ENCODE measurements around the gene PRDM16.
A peak's percentile ranks its signal among the peaks of the same experiment; 100 is the strongest.

PRDM16 gene

DNA sequence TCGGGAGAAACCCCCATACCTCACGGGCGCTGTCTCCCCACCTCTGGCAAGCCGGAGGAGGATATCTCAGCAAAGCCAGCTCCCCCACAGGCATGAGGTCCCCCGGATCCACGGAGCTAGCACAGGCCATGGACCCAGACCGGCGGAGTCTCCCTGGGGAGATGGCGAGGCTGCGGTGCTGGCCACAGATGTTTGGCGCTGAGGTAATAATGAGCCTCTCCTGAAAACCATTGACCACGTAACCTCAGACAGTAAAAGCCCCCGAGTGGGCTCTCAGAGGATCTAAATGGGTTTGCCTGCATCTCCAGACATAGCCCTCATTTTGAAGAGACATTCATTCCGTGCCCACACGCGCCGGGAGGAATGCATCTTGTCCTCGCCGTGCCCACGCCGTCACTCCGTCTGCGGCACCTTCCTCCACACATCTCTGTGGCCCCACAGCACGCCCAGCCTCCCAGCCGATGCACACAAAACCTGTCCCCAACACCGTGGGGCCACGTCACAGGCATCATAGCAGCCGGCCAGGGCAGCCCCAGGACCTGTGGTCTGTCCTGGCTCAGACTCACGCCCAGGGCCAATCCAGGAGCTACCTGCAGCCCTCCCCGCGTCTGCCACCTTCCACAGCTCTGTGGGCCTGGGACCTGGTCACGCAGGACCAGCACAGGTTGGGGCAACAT lies 150.9 kb downstream of the PRDM16 start:
- no peak for DNase-seq (ENCODE audit: low spot score)
- Histone ChIP-seq H3K27me3 (ENCODE audit: control insufficient read depth in 3 of 3, insufficient read depth in 3 of 3, low read depth in 1 of 3, low read length in 3 of 3) (peaks cover 0 to 97% (median 0%) of the 10 kb centered on the region in 3 experiments), H2BK5ac (ENCODE audit: low read length) (peak overlapping the region; percentile 85), H2AK5ac (ENCODE audit: low read depth, low read length) (peak overlapping the region; percentile 100), H2BK120ac (ENCODE audit: low read depth, low read length) (peak overlapping the region; percentile 47), H3K4ac (ENCODE audit: low read length) (peak overlapping the region; percentile 69), H3K27ac (replicated peaks; ENCODE audit: low read length) (peak overlapping the region; percentile 18), H3K9ac (ENCODE audit: low read depth, low read length, poor library complexity) (peak overlapping the region; percentile 63), H3K4me1 (ENCODE audit: control insufficient read depth in 2 of 2, insufficient read depth in 1 of 2, low read depth in 1 of 2, low read length in 2 of 2) (peaks cover 14 to 36% of the 10 kb centered on the region in 2 donors), H4K8ac (ENCODE audit: low read depth, low read length) (no peak overlapping the region), H3K23ac (ENCODE audit: low read depth, low read length, poor library complexity) (peak overlapping the region; percentile 69), H3K14ac (ENCODE audit: low read length) (peak overlapping the region; percentile 78), H3K18ac (ENCODE audit: low read length) (peak overlapping the region; percentile 93), H2AFZ (ENCODE audit: low read length) (no peak overlapping the region), H4K91ac (ENCODE audit: low read depth, low read length, poor library complexity) (peak overlapping the region; percentile 94), H3K36me3 (replicated peaks in 1 of 2; ENCODE audit: control insufficient read depth in 2 of 2, insufficient read depth in 2 of 2, low read length in 2 of 2) (no peaks in the 10 kb centered on the region), H3K9me3 (replicated peaks in 1 of 2; ENCODE audit: control insufficient read depth in 2 of 2, insufficient read depth in 1 of 2, low read depth in 1 of 2, low read length in 2 of 2) (no peaks in the 10 kb centered on the region), H2BK15ac (ENCODE audit: low read length) (peak overlapping the region; percentile 98), H3K4me2 (ENCODE audit: insufficient read depth, low read length, poor library complexity, severe bottlenecking) (no peak overlapping the region), H2BK12ac (ENCODE audit: low read length) (peak overlapping the region; percentile 99), H3K79me1 (ENCODE audit: low read depth, low read length) (peaks cover 3% of the 10 kb centered on the region), H3K4me3 (ENCODE audit: low read length in 2 of 2) (no peak overlapping the region)
- no CpG with 5 or more reads among the region's 32 CpGs for WGBS, 2 donors (ENCODE audit: extremely low coverage in 2 of 2, insufficient read length in 2 of 2, insufficient replicate concordance in 1 of 2)

DNA sequence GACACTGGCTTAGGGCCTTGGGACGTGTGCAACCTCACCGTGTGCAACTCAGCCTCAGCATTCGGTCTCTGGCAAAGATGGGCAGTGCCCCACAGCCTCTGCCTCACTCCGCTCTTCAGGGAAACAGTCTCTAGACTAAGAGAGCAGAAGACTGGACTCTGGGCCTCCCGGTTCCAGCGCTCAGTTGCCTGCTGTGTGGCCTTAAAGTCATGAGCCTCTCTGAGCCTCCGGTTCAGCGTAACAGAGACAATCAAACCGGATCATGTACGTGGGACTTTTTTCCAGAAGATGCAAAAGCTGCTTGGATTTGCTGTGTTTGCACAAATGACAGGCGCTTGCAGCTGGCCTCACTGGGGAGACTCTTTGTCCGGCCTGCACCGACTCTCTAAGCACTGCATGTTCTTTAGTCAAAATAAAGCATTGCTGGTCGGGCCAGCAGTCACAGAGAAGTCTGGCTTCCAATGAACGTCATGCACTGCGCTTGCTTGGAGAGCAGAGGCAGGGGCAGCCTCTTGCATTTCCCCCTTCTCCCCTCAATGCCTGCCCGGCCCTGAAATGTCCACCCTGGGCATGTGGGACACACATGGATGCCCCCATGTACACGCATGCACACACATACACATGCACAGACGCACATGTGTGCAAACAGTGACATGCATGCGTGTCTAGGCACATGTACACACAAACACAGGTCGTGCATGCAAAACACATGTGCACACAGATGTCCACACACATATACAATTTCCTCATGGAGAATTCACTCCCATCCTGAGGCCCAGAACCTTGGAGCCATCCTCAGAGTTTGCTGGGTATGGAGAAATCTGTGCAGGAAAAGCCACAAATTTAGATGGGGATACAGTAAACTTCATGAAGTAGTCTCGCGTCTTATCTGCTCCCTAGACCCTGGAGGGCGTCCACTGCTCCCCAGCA lies 152.4 kb downstream of the PRDM16 start:
- no peaks in the 10 kb centered on the region for H3K36me3 ChIP-seq (replicated peaks in 1 of 2; ENCODE audit: control insufficient read depth in 2 of 2, insufficient read depth in 2 of 2, low read length in 2 of 2)
- no peak overlapping the region for H2AFZ ChIP-seq (ENCODE audit: low read length)
- no peak overlapping the region for H3K4me3 ChIP-seq (ENCODE audit: low read length in 2 of 2)
- H3K4me2 ChIP-seq (ENCODE audit: insufficient read depth, low read length, poor library complexity, severe bottlenecking): no peak overlapping the region
- peak overlapping the region; percentile 49 for H3K14ac ChIP-seq (ENCODE audit: low read length)
- no peak overlapping the region for H2BK120ac ChIP-seq (ENCODE audit: low read depth, low read length)
- H2BK15ac ChIP-seq (ENCODE audit: low read length): peak overlapping the region; percentile 98
- peak overlapping the region; percentile 99 for H2BK12ac ChIP-seq (ENCODE audit: low read length)
- no peak overlapping the region for H4K91ac ChIP-seq (ENCODE audit: low read depth, low read length, poor library complexity)
- H3K9me3 ChIP-seq (replicated peaks in 1 of 2; ENCODE audit: control insufficient read depth in 2 of 2, insufficient read depth in 1 of 2, low read depth in 1 of 2, low read length in 2 of 2): no peaks in the 10 kb centered on the region
- peak overlapping the region; percentile 4 for H3K27ac ChIP-seq (replicated peaks; ENCODE audit: low read length)
- H3K9ac ChIP-seq (ENCODE audit: low read depth, low read length, poor library complexity): peak overlapping the region; percentile 78
- peak overlapping the region; percentile 100 for H2AK5ac ChIP-seq (ENCODE audit: low read depth, low read length)
- peak overlapping the region; percentile 86 for H3K18ac ChIP-seq (ENCODE audit: low read length)
- no peak overlapping the region for H3K4ac ChIP-seq (ENCODE audit: low read length)
- WGBS, 2 donors (ENCODE audit: extremely low coverage in 2 of 2, insufficient read length in 2 of 2, insufficient replicate concordance in 1 of 2): no CpG with 5 or more reads among the region's 24 CpGs
- peaks cover 3% of the 10 kb centered on the region for H3K79me1 ChIP-seq (ENCODE audit: low read depth, low read length)
- no peak for DNase-seq (ENCODE audit: low spot score)
- peaks cover 14 to 38% of the 10 kb centered on the region in 2 donors for H3K4me1 ChIP-seq (ENCODE audit: control insufficient read depth in 2 of 2, insufficient read depth in 1 of 2, low read depth in 1 of 2, low read length in 2 of 2)
- H2BK5ac ChIP-seq (ENCODE audit: low read length): no peak overlapping the region
- H4K8ac ChIP-seq (ENCODE audit: low read depth, low read length): no peak overlapping the region
- peak overlapping the region; percentile 59 for H3K23ac ChIP-seq (ENCODE audit: low read depth, low read length, poor library complexity)
- H3K27me3 ChIP-seq (ENCODE audit: control insufficient read depth in 3 of 3, insufficient read depth in 3 of 3, low read depth in 1 of 3, low read length in 3 of 3): peaks cover 0 to 97% (median 0%) of the 10 kb centered on the region in 3 experiments

DNA sequence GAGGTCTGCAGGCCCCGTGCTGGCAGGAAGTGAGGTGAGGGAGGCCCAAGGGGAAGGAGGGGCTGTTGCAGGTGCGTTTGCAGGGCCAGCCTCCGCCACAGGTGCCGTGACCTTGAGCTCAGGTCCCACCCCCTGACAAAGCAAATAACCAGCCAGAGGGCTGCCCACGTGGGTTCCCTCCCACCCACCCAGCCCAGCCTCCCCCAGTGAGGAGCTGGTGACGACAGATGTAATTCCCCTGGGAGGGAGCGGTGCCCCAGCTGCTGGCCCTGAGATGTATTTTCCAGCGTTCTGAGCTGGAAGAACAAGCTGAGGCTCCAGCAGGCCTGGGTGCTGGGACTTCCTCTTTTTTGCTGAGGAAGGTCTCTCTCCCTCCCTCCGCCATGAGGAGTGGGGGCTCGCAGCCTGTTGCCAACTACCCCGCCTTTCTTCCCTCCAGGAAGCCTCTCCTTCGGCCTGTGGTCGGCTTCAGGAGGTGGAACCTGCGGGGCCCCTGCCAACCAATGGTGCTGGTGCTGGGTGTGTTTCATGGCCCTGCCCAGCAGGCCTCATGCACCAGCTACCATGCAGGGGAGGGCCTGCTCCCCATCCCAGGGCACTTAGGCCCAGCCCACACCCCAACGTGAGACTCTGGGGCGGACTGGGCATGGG lies 153.2 kb downstream of the PRDM16 start:
- peak overlapping the region; percentile 98 for H2AK5ac ChIP-seq (ENCODE audit: low read depth, low read length)
- no peak overlapping the region for H2AFZ ChIP-seq (ENCODE audit: low read length)
- no peak overlapping the region for H3K27ac ChIP-seq (replicated peaks; ENCODE audit: low read length)
- H3K36me3 ChIP-seq (replicated peaks in 1 of 2; ENCODE audit: control insufficient read depth in 2 of 2, insufficient read depth in 2 of 2, low read length in 2 of 2): no peaks in the 10 kb centered on the region
- no peak overlapping the region for H2BK5ac ChIP-seq (ENCODE audit: low read length)
- no peak overlapping the region for H4K8ac ChIP-seq (ENCODE audit: low read depth, low read length)
- peak overlapping the region; percentile 99 for H2BK12ac ChIP-seq (ENCODE audit: low read length)
- H2BK120ac ChIP-seq (ENCODE audit: low read depth, low read length): no peak overlapping the region
- peak overlapping the region; percentile 86 for H3K14ac ChIP-seq (ENCODE audit: low read length)
- H3K27me3 ChIP-seq (ENCODE audit: control insufficient read depth in 3 of 3, insufficient read depth in 3 of 3, low read depth in 1 of 3, low read length in 3 of 3): peaks cover 0 to 97% (median 0%) of the 10 kb centered on the region in 3 experiments
- no peak overlapping the region for H4K91ac ChIP-seq (ENCODE audit: low read depth, low read length, poor library complexity)
- peak overlapping the region; percentile 68 for H3K18ac ChIP-seq (ENCODE audit: low read length)
- WGBS, 2 donors (ENCODE audit: extremely low coverage in 2 of 2, insufficient read length in 2 of 2, insufficient replicate concordance in 1 of 2): no CpG with 5 or more reads among the region's 16 CpGs
- H3K4me3 ChIP-seq (ENCODE audit: low read length in 2 of 2): no peak overlapping the region
- H3K23ac ChIP-seq (ENCODE audit: low read depth, low read length, poor library complexity): peak overlapping the region; percentile 21
- H3K9me3 ChIP-seq (replicated peaks in 1 of 2; ENCODE audit: control insufficient read depth in 2 of 2, insufficient read depth in 1 of 2, low read depth in 1 of 2, low read length in 2 of 2): no peaks in the 10 kb centered on the region
- no peak overlapping the region for H3K4ac ChIP-seq (ENCODE audit: low read length)
- peaks cover 14 to 42% of the 10 kb centered on the region in 2 donors for H3K4me1 ChIP-seq (ENCODE audit: control insufficient read depth in 2 of 2, insufficient read depth in 1 of 2, low read depth in 1 of 2, low read length in 2 of 2)
- DNase-seq (ENCODE audit: low spot score): no peak
- H3K9ac ChIP-seq (ENCODE audit: low read depth, low read length, poor library complexity): peak overlapping the region; percentile 51
- H3K79me1 ChIP-seq (ENCODE audit: low read depth, low read length): peaks cover 3% of the 10 kb centered on the region
- peak overlapping the region; percentile 81 for H2BK15ac ChIP-seq (ENCODE audit: low read length)
- H3K4me2 ChIP-seq (ENCODE audit: insufficient read depth, low read length, poor library complexity, severe bottlenecking): no peak overlapping the region

Data from neuronal stem cell (in vitro differentiated cells).